DMS79 (cell line): ENCODE data around the gene ERC1.
"Not testable (repeated sequence)": the region's sequence is repeated elsewhere in the genome, so short reads cannot be mapped to it uniquely, and the experiment has no call there.

ENCODE experiments used
- DNase-seq: peaks from one replicate; lab custom pipeline; 2025; lab: John Stamatoyannopoulos, UW

ERC1 gene

GRCh38 chr12:1324910-1325309 is 333.9 kb downstream of the ERC1 start:
- no peak for DNase-seq

- DNase-seq: no peak
Measured at GRCh38 chr12:1325666-1326065, 334.6 kb downstream of the ERC1 start.

GRCh38 chr12:1326258-1326657 is 335.2 kb downstream of the ERC1 start:
- no peak for DNase-seq

GRCh38 chr12:1328391-1328790 is 337.4 kb downstream of the ERC1 start:
- DNase-seq: no peak

- DNase-seq: no peak
Measured at GRCh38 chr12:1329784-1330476, 338.9 kb downstream of the ERC1 start.

GRCh38 chr12:1330477-1330827 is 339.4 kb downstream of the ERC1 start:
- DNase-seq: no peak

- no peak for DNase-seq
Measured at GRCh38 chr12:1332327-1332726, 341.3 kb downstream of the ERC1 start.

- no peak for DNase-seq
Measured at GRCh38 chr12:1338483-1339177, 347.6 kb downstream of the ERC1 start.

GRCh38 chr12:1339178-1339541 is 348.1 kb downstream of the ERC1 start:
- not testable (repeated sequence) for DNase-seq

GRCh38 chr12:1339618-1340319 is 348.7 kb downstream of the ERC1 start:
- DNase-seq: no peak

GRCh38 chr12:1341270-1341669 is 350.2 kb downstream of the ERC1 start:
- not testable (repeated sequence) for DNase-seq

- no peak for DNase-seq
Measured at GRCh38 chr12:1343422-1343821, 352.4 kb downstream of the ERC1 start.

- no peak for DNase-seq
Measured at GRCh38 chr12:1344245-1344644, 353.2 kb downstream of the ERC1 start.

- DNase-seq: no peak
Measured at GRCh38 chr12:1346126-1346525, 355.1 kb downstream of the ERC1 start.

- no peak for DNase-seq
Measured at GRCh38 chr12:1347294-1347693, 356.3 kb downstream of the ERC1 start.

GRCh38 chr12:1348606-1349005 is 357.6 kb downstream of the ERC1 start:
- DNase-seq: no peak

GRCh38 chr12:1350055-1350933 is 359.3 kb downstream of the ERC1 start:
- no peak for DNase-seq

- no peak for DNase-seq
Measured at GRCh38 chr12:1350934-1351240, 359.9 kb downstream of the ERC1 start.

- no peak for DNase-seq
Measured at GRCh38 chr12:1351926-1352325, 360.9 kb downstream of the ERC1 start.

GRCh38 chr12:1353451-1353850 is 362.4 kb downstream of the ERC1 start:
- DNase-seq: no peak

GRCh38 chr12:1355396-1355795 is 364.4 kb downstream of the ERC1 start:
- DNase-seq: no peak

GRCh38 chr12:1355871-1356270 is 364.8 kb downstream of the ERC1 start:
- DNase-seq: not testable (repeated sequence)
